Stimulated activated CD4-positive, alpha-beta T cell treated with anti-CD3 and anti-CD28 coated beads, Interleukin-1b, Interleukin-23, amount 100 ng/mL, for 4 hours (primary cell): ENCODE results near the gene USP47.

Source experiments
- DNase-seq, 2 donors: peaks; one replicate each; pipeline ENCODE4 v3.0.0-alpha.2; 2020; ENCODE audit warnings: low read depth in 2 of 2

Gene USP47

GRCh38 chr11:11980841-11981308, 139.1 kb downstream of the USP47 start:
- DNase-seq, result no peak

- no peak for DNase-seq
Measured at GRCh38 chr11:11981364-11981763, 139.6 kb downstream of the USP47 start.

GRCh38 chr11:11981840-11982239, 140.1 kb downstream of the USP47 start:
- no peak for DNase-seq

GRCh38 chr11:11982461-11982860, 140.7 kb downstream of the USP47 start:
- no peak for DNase-seq

- DNase-seq, result no peak
Measured at GRCh38 chr11:11982975-11983374, 141.2 kb downstream of the USP47 start.

GRCh38 chr11:11983427-11983826, 141.7 kb downstream of the USP47 start:
- no peak for DNase-seq

GRCh38 chr11:11984563-11984962, 142.8 kb downstream of the USP47 start:
- no peak for DNase-seq

- no peak for DNase-seq
Measured at GRCh38 chr11:11985016-11985715, 143.4 kb downstream of the USP47 start.

GRCh38 chr11:11985954-11986949, 144.5 kb downstream of the USP47 start:
- no peak for DNase-seq

- DNase-seq, result no peak
Measured at GRCh38 chr11:11987503-11988022, 145.8 kb downstream of the USP47 start.

- no peak for DNase-seq
Measured at GRCh38 chr11:11988099-11988651, 146.4 kb downstream of the USP47 start.

- DNase-seq, result no peak
Measured at GRCh38 chr11:11988681-11989261, 147.0 kb downstream of the USP47 start.

- no peak for DNase-seq
Measured at GRCh38 chr11:11989774-11990744, 148.3 kb downstream of the USP47 start.

GRCh38 chr11:11992257-11993212, 150.8 kb downstream of the USP47 start:
- no peak for DNase-seq

- no peak for DNase-seq
Measured at GRCh38 chr11:11993839-11994238, 152.1 kb downstream of the USP47 start.

- no peak for DNase-seq
Measured at GRCh38 chr11:11995601-11996000, 153.8 kb downstream of the USP47 start.

- DNase-seq, result no peak
Measured at GRCh38 chr11:11996321-11997048, 154.7 kb downstream of the USP47 start.

- no peak for DNase-seq
Measured at GRCh38 chr11:11997049-11997322, 155.2 kb downstream of the USP47 start.
